DMS153 (cell line): ENCODE data around the gene RYR2.

Source experiments
- DNase-seq: peaks from one replicate; lab custom pipeline; 2025; lab: John Stamatoyannopoulos, UW

Gene RYR2

DNA sequence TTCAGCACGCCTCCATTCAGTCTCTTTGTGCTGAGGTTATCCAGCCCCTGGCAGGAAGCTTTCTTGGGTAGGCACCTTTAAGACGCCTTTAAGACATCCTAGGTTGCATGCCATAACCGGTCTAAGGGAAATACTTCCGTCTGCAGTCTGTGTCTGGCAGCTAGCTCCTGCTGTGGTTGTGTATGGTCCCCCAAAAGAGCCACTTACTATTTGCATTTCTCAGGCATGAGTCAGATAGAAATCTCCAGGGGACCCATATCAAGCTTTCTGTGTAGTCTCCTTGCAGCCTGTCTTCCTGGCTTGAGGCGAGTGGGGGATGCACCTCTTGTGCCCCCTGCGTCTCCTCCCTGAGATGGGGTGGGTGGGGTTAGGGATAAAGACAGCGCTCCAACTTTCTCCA, 10.0 kb upstream of the RYR2 start:
- no peak for DNase-seq

DNA sequence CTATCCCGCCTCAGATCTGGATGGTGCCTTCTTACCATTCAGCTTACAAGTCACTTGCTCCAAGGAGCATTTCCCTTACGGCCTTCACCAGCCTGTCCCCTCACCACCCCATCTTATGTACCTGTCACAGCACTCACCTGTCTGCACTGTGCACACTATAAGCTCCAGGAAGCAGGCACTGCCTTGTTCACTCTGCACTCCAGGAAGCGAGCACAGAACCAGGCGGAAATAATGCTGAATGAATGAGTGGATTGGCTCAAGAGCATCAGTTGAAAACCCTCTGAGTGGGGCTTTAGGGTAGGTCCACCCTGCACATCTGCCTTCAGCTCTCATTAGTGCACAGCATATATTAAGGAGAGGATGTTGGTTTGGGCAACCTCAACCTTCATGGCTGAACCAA, 8.9 kb upstream of the RYR2 start:
- no peak for DNase-seq

DNA sequence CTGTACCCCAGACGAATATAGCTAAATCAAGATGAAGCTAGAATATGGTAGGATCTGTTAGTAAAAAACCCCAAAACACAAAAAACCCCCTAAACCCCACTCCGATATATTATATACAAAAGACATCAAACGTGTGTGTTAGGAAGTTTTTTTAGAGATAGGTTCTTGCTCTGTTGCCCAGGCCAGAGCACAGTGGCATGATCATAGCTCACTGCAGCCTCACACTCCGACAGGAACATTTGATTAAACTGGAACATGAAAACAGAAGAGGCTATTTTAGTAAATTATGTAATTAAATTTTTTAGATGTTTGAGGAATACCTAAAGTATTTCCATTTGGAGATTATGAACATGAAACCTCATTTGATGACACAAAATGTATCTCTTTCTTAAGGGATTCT, 8.2 kb upstream of the RYR2 start:
- no peak for DNase-seq

GRCh38 chr1:237035759-237036158, 6.2 kb upstream of the RYR2 start:
- DNase-seq, result no peak

GRCh38 chr1:237038211-237038610, 3.8 kb upstream of the RYR2 start:
- no peak for DNase-seq

DNA sequence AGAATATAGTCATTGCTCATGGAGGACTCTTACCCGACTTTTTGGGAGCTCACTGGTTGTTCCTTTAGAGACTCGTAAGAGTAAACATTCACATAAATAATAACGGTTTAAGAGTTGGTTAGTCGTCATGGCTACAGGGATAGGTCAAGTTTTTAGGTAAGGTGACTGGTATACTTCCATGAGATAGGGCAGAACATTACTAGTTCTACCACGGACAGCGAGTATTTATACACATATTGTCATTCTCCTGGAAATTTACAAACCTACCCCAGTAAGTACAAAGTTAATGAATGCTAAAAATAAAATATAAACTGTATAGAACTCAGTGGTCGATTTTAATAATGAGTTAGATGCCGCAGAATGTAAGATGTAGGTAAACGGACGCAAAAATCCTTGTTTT, 1.2 kb upstream of the RYR2 start:
- no peak for DNase-seq

DNA sequence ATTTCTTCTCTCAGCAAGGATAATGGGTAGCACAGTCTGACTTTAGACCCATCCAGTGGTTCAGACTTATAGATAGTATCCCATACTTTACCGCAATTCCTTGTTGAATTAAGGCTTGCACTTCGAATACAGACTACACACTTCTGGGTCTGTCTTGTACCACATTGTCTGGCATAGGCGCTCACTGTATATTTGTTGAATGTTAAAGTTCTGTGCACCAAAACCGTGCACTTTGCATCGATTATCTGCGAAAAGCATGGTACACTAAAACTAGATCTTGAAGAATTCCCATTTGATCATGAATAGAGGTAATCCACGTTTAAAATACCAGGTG, 556 bp upstream of the RYR2 start:
- no peak for DNase-seq

DNA sequence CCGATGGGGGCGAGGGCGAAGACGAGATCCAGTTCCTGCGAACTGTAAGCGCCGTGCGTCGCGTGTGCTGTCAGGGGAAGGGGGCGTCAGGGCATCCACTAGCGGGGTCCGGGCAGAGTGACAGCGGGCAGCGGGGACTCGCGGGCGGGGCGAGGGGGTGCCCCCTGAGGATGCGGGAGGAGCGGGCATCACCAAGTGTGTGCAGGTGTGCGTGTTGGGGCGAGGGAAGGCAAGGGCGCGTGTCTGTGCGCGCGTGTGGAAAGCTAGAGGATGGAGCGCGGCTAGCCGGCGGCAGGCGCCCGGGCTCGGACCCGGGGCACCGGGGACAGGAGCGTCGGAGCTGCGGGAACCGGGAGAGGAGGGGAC, 525 bp downstream of the RYR2 start:
- DNase-seq, result no peak

DNA sequence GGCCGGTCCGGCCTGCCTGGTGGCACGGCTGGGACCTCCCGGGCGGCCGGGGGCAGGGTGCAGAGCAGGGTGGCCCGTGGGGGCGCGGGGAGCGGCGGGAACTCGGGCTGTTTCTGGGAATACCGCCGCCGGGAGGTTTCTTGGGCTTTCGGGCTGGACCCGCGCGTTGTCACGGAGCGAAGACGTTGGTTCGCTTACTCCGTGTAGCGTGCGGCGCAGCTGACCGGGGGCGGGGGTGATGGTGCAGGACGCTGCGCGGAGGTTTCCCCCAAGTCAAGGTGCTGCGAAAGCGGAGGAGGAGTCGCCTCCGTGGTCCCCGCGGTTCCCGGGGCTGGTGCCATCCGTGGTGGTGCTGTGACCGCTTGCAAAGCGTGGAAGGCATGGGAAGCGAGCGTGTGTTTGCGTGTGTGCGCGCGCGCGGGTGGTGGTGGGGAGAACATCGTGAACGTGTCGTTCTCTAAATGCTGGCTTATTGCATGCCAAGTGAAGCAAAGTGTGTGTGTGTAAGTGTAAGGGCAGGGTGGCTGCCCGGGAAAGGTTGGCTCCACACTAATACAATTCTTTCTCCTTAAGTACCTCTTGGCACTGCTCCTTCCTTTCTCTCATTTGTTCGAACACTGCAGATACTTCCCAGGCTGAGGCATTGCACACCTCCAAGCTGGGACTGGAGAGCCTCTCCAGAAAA, 1.1 kb downstream of the RYR2 start:
- DNase-seq, result no peak

DNA sequence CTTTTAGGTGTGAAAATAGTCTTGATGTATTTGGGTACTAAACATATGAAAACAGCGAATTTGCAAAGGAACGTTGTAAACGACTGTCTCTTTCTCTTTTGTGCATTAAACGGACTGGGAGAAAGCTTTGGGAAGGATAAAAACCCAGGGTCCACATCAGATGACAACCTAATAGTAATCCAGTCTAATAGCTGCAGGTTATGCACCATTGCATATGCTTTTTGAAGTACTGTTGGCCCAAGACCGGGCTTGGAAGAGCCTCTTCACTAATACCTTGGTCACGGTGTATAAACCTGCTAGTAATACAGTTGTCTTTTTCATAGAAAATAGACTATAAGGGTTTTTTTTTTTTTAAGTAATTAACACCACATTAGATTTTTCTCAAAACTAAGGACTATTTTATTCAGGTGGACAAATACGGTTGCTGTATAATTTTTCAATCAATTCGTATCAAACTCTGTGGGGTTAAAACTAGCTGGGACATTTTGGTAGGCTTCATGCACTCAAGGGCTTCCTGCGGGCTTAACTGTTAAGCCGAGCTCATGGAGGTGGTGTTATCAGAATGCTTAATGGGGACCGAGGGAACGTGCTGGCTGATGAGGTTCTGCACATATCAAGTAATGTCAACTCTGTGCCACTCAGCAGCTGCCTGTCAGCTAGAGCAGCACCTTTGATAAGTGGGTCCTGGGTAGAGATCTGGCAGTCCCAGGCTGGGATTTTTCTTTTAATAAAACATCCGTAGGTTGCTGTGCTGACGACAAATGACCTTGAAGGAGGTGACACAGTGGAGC, 2.1 kb downstream of the RYR2 start:
- no peak for DNase-seq

- DNase-seq, result no peak
Observed at GRCh38 chr1:237045278-237046016, 3.5 kb downstream of the RYR2 start.

DNA sequence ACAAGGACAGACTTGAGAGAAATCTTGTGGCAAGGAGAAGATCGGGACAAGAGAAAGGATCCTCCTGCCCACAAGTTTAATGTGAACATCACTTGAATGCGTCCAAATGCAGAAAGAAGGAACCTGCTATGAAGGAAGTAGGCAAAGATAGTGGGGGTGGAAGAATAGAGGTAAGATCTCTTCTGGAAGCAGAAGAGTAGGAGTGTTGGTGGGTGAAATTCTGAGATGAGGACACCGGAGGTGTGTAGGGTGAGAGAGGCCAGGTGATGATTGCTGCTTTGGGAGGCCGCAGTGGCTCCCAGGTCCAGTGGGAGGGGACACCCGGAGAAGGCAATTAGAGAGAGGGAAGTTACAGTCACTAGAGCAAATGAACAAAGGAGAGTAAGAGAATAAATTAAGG, 6.8 kb downstream of the RYR2 start:
- DNase-seq, result no peak

GRCh38 chr1:237050185-237050584, 8.2 kb downstream of the RYR2 start:
- no peak for DNase-seq

DNA sequence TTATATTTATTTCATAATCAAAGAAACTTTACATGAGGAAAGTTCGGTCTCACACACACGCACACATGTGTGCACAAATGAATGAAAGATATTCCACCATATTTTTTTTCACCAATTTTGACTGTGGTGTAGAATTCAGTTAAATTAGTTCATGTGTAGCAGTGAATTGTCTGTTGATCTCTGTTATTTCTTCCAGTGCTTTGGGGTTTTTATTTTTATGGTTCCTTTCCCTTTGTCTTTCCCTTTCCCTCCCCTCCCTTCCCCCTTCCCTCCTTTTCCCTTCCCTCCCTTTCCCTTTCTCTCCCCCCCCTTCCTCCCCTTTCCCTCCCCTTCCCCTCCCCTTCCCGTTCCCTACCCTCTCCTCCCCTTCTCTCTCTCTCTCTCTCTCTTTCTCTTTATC, 8.9 kb downstream of the RYR2 start:
- DNase-seq, result no peak

GRCh38 chr1:237054313-237054712, 12.3 kb downstream of the RYR2 start:
- DNase-seq, result no peak

DNA sequence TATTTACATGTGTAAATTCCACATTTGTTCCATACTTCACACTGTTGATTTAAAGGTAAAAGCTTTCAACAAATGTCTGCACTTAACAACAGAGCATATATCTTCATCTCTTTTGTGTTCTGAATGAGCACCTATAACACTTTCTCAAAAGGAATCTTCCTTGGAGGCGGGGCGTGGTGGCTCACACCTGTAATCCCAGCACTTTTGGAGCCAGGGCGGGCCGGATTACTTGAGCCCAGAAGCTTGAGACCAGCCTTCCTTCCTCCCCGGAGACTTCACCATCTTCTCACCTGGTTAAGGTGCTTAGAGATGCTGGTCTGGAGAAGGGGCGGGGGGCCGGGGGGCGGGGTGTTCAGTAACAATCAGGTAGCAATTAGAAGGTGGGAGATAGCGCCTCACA, 16.5 kb downstream of the RYR2 start:
- no peak for DNase-seq

- DNase-seq, result no peak
Observed at GRCh38 chr1:237059244-237059643, 17.3 kb downstream of the RYR2 start.

DNA sequence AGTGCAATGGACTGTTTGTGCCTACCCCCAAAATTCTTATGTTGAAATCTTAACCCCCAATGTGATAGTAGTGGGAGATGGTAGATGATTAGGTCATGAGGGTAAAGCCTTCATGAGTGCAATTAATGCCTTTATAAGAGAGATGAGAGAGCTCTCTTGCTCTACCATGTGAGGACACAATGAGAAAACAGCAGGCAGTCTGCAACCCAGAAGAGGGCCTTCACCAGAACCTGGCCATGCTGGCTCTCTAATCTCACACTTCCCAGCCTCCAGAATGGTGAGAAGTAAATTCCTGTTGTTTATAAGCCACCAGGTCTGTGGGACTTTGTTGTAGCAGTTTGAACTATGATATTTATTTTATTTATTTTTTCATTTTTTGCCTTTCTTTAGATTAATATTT, 21.0 kb downstream of the RYR2 start:
- no peak for DNase-seq

DNA sequence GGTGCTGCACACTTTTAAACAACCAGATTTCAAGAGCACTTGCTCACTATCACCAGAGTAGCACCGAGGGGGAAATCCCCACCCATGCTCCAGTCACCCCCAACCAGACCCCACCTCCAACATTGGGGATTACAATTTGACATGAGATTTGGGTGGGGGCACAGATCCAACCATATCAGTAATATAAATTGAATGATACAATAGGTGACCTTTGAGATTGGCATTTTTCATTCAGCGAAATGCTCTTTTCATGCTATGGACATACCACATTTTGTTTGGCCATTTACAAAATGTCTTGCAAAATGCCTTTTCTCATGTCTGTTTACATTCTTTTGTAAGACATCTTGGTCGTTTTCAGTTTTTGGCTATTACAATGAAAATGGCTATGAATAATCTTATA, 23.9 kb downstream of the RYR2 start:
- DNase-seq, result no peak

DNA sequence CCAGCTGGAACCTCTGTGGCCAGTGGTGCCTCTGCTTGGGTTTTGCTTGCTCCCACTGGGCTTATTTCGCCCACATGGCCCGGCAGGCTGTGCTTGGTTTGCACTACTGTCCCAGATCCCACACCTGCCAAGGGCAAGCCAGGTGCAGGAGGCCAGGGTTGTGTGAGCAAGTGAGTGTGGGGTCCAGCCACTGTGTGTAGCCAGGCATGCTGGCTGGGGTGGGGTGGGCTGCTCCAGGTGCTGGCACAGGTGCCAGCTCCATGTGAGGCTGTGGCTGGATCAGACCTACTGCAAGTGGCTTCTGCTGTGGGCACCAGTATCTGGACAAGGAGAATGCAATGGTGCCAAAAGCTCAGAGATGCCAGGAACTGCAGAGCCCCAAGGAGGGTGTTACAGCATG, 28.5 kb downstream of the RYR2 start:
- no peak for DNase-seq

DNA sequence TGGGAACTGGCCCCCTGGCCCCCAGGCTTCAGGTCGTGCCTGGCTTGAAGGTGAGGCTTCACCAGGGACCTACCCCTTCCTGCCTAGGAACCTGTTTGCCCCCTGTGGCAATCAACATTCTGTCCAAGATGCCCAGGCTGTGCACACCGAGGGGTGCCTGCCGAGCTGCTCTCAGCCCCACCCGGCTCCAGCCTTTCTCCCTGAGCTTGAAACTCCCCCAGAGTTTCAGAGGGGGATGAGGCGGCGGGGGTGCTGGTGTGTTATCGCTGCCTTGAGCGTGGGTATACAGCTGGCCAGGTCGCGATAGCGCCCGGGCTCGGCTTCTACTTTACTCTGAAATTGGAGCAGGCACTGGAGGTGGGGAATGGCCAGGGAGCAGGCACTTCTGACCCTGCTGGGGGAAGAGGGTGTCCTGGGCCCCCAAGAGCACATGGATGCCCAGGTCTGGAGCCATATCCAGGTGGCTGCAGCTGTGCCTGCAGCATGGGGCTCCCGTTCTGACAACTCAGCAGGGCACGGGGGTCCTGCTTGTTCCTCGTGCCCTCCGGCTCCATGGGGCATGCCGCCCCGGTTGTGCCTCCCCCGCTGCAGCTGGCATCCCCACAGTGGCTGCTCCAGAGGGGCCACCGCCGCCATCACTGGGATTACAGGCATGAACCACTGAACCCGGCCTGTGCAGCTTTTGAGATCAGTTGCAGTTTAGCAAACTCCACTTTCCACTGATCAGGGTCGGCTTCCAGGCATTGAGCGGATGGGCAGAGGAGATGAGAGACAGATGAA, 29.8 kb downstream of the RYR2 start:
- DNase-seq, result no peak

GRCh38 chr1:237074371-237075117, 32.6 kb downstream of the RYR2 start:
- DNase-seq, result no peak
